ENCODE results near the gene LMTK2. TPM values are rescaled to one million over a fixed set of nuclear protein-coding genes. Genes with fewer than 3 reads are reported as not detected.

Gene LMTK2
- total RNA-seq: 7.0 TPM
- polyA plus RNA-seq (ENCODE audit: insufficient read depth in 1 of 8, insufficient read length in 8 of 8, low replicate concordance in 1 of 8): 1 to 10 TPM; 5.3 to 8.0 (median 6.8) TPM
- long read RNA-seq, donor 1: 0 reads
- long read RNA-seq, donor 2: 0 reads
- long read RNA-seq, donor 3: 0 reads
- long read RNA-seq, donor 4, full-length matches to known transcripts: 1 of 1 reads
- long read RNA-seq, donor 4, partial matches to known transcripts: 0 of 1 reads
- long read RNA-seq, donor 4, other reads (novel, unspliced or antisense): 0 of 1 reads
- long read RNA-seq, donor 5: 0 reads
- long read RNA-seq, donor 6: 0 reads
- long read RNA-seq, donor 7: 0 reads
- long read RNA-seq, donor 8, partial matches to known transcripts: 9 of 9 reads
- long read RNA-seq, donor 8, other reads (novel, unspliced or antisense): 0 of 9 reads
- long read RNA-seq, donor 9: 0 reads
- long read RNA-seq, donor 10: 0 reads
- long read RNA-seq, donor 11: 0 reads

- Histone ChIP-seq H3K36me3 (ENCODE audit: control insufficient read depth, insufficient read depth, low read length) (no peaks in the 10 kb centered on the region), H3K4me3 (ENCODE audit: low read length) (peak within 1 kb of the TSS; percentile 91), H3K4me1 (ENCODE audit: control insufficient read depth, insufficient read depth, low read length) (peaks cover 7% of the 10 kb centered on the region), H3K9me3 (replicated peaks; ENCODE audit: control insufficient read depth, low read depth, low read length) (no peaks in the 10 kb centered on the region), H3K27me3 (ENCODE audit: control insufficient read depth, insufficient read depth, low read length) (no peaks in the 10 kb centered on the region), H3K27ac (ENCODE audit: low read length) (peak within 1 kb of the TSS; percentile 74)
- under 1% methylated on average over 75 of the region's 75 CpGs for WGBS (ENCODE audit: insufficient coverage)
- DNase-seq: peak; percentile 95
These were observed at the start of gene LMTK2 for GRCh38 chr7:98106647-98107312. Gene LMTK2 (plus strand): TSS chr7:98106862. CDS start chr7:98107178, 316 bp downstream.

- H3K27me3 ChIP-seq (ENCODE audit: control insufficient read depth, insufficient read depth, low read length): peaks cover 4% of the 10 kb centered on the region
- H3K4me3 ChIP-seq (ENCODE audit: low read length): no peak overlapping the region
- no peaks in the 10 kb centered on the region for H3K36me3 ChIP-seq (ENCODE audit: control insufficient read depth, insufficient read depth, low read length)
- no peaks in the 10 kb centered on the region for H3K4me1 ChIP-seq (ENCODE audit: control insufficient read depth, insufficient read depth, low read length)
- WGBS (ENCODE audit: insufficient coverage): 79% methylated on average over 2 of the region's 2 CpGs
- H3K27ac ChIP-seq (ENCODE audit: low read length): no peak overlapping the region
- no peak for DNase-seq
- no peaks in the 10 kb centered on the region for H3K9me3 ChIP-seq (replicated peaks; ENCODE audit: control insufficient read depth, low read depth, low read length)
These were observed 49.5 kb upstream of the LMTK2 start for GRCh38 chr7:98057157-98057556.

- WGBS (ENCODE audit: insufficient coverage): 67% methylated on average over 10 of the region's 10 CpGs
- Histone ChIP-seq H3K27me3 (ENCODE audit: control insufficient read depth, insufficient read depth, low read length) (peaks cover 2% of the 10 kb centered on the region), H3K36me3 (ENCODE audit: control insufficient read depth, insufficient read depth, low read length) (no peaks in the 10 kb centered on the region), H3K27ac (ENCODE audit: low read length) (no peak overlapping the region), H3K4me3 (ENCODE audit: low read length) (no peak overlapping the region), H3K9me3 (replicated peaks; ENCODE audit: control insufficient read depth, low read depth, low read length) (peaks cover 2% of the 10 kb centered on the region), H3K4me1 (ENCODE audit: control insufficient read depth, insufficient read depth, low read length) (no peaks in the 10 kb centered on the region)
- DNase-seq: no peak
These were observed 48.5 kb upstream of the LMTK2 start for GRCh38 chr7:98058186-98058585.

GRCh38 chr7:98064233-98064632 lies 42.4 kb upstream of the LMTK2 start:
- no peaks in the 10 kb centered on the region for H3K27me3 ChIP-seq (ENCODE audit: control insufficient read depth, insufficient read depth, low read length)
- H3K36me3 ChIP-seq (ENCODE audit: control insufficient read depth, insufficient read depth, low read length): no peaks in the 10 kb centered on the region
- H3K9me3 ChIP-seq (replicated peaks; ENCODE audit: control insufficient read depth, low read depth, low read length): peaks cover 3% of the 10 kb centered on the region
- no peaks in the 10 kb centered on the region for H3K4me1 ChIP-seq (ENCODE audit: control insufficient read depth, insufficient read depth, low read length)
- WGBS (ENCODE audit: insufficient coverage): no CpG with 5 or more reads among the region's 1 CpG
- no peak overlapping the region for H3K4me3 ChIP-seq (ENCODE audit: low read length)
- DNase-seq: no peak
- no peak overlapping the region for H3K27ac ChIP-seq (ENCODE audit: low read length)

- WGBS (ENCODE audit: insufficient coverage): 100% methylated on average over 1 of the region's 5 CpGs
- no peak overlapping the region for H3K4me3 ChIP-seq (ENCODE audit: low read length)
- no peaks in the 10 kb centered on the region for H3K27me3 ChIP-seq (ENCODE audit: control insufficient read depth, insufficient read depth, low read length)
- DNase-seq: no peak
- no peak overlapping the region for H3K27ac ChIP-seq (ENCODE audit: low read length)
- H3K36me3 ChIP-seq (ENCODE audit: control insufficient read depth, insufficient read depth, low read length): no peaks in the 10 kb centered on the region
- no peaks in the 10 kb centered on the region for H3K4me1 ChIP-seq (ENCODE audit: control insufficient read depth, insufficient read depth, low read length)
- H3K9me3 ChIP-seq (replicated peaks; ENCODE audit: control insufficient read depth, low read depth, low read length): peaks cover 3% of the 10 kb centered on the region
These were observed 40.5 kb upstream of the LMTK2 start for GRCh38 chr7:98066208-98066607.

GRCh38 chr7:98066934-98067507 lies 39.6 kb upstream of the LMTK2 start:
- DNase-seq: no peak

GRCh38 chr7:98073047-98073446 lies 33.6 kb upstream of the LMTK2 start:
- Histone ChIP-seq H3K9me3 (replicated peaks; ENCODE audit: control insufficient read depth, low read depth, low read length) (peaks cover 2% of the 10 kb centered on the region), H3K27me3 (ENCODE audit: control insufficient read depth, insufficient read depth, low read length) (no peaks in the 10 kb centered on the region), H3K4me3 (ENCODE audit: low read length) (no peak overlapping the region), H3K4me1 (ENCODE audit: control insufficient read depth, insufficient read depth, low read length) (no peaks in the 10 kb centered on the region), H3K27ac (ENCODE audit: low read length) (no peak overlapping the region), H3K36me3 (ENCODE audit: control insufficient read depth, insufficient read depth, low read length) (no peaks in the 10 kb centered on the region)
- 100% methylated on average over 1 of the region's 14 CpGs for WGBS (ENCODE audit: insufficient coverage)
- DNase-seq: no peak

More at GRCh38 chr7:98066934-98067507, 39.6 kb upstream of the LMTK2 start:
- Histone ChIP-seq H3K4me1 (ENCODE audit: control insufficient read depth, insufficient read depth, low read length) (no peaks in the 10 kb centered on the region), H3K4me3 (ENCODE audit: low read length) (no peak overlapping the region), H3K9me3 (replicated peaks; ENCODE audit: control insufficient read depth, low read depth, low read length) (peaks cover 3% of the 10 kb centered on the region), H3K27ac (ENCODE audit: low read length) (no peak overlapping the region), H3K27me3 (ENCODE audit: control insufficient read depth, insufficient read depth, low read length) (no peaks in the 10 kb centered on the region), H3K36me3 (ENCODE audit: control insufficient read depth, insufficient read depth, low read length) (no peaks in the 10 kb centered on the region)
- WGBS (ENCODE audit: insufficient coverage): 62% methylated on average over 6 of the region's 9 CpGs

GRCh38 chr7:98075801-98076200 lies 30.9 kb upstream of the LMTK2 start:
- no peaks in the 10 kb centered on the region for H3K36me3 ChIP-seq (ENCODE audit: control insufficient read depth, insufficient read depth, low read length)
- DNase-seq: no peak
- no peaks in the 10 kb centered on the region for H3K4me1 ChIP-seq (ENCODE audit: control insufficient read depth, insufficient read depth, low read length)
- H3K27ac ChIP-seq (ENCODE audit: low read length): no peak overlapping the region
- no peak overlapping the region for H3K4me3 ChIP-seq (ENCODE audit: low read length)
- peaks cover 2% of the 10 kb centered on the region for H3K9me3 ChIP-seq (replicated peaks; ENCODE audit: control insufficient read depth, low read depth, low read length)
- H3K27me3 ChIP-seq (ENCODE audit: control insufficient read depth, insufficient read depth, low read length): no peaks in the 10 kb centered on the region
- 100% methylated on average over 1 of the region's 2 CpGs for WGBS (ENCODE audit: insufficient coverage)

GRCh38 chr7:98077762-98078161 lies 28.9 kb upstream of the LMTK2 start:
- Histone ChIP-seq H3K4me3 (ENCODE audit: low read length) (no peak overlapping the region), H3K27ac (ENCODE audit: low read length) (no peak overlapping the region), H3K27me3 (ENCODE audit: control insufficient read depth, insufficient read depth, low read length) (no peaks in the 10 kb centered on the region), H3K9me3 (replicated peaks; ENCODE audit: control insufficient read depth, low read depth, low read length) (peaks cover 2% of the 10 kb centered on the region), H3K36me3 (ENCODE audit: control insufficient read depth, insufficient read depth, low read length) (no peaks in the 10 kb centered on the region), H3K4me1 (ENCODE audit: control insufficient read depth, insufficient read depth, low read length) (no peaks in the 10 kb centered on the region)
- 69% methylated on average over 2 of the region's 3 CpGs for WGBS (ENCODE audit: insufficient coverage)
- DNase-seq: no peak

- H3K9me3 ChIP-seq (replicated peaks; ENCODE audit: control insufficient read depth, low read depth, low read length): peaks cover 2% of the 10 kb centered on the region
- DNase-seq: no peak
- no peaks in the 10 kb centered on the region for H3K27me3 ChIP-seq (ENCODE audit: control insufficient read depth, insufficient read depth, low read length)
- H3K4me1 ChIP-seq (ENCODE audit: control insufficient read depth, insufficient read depth, low read length): no peaks in the 10 kb centered on the region
- 56% methylated on average over 7 of the region's 11 CpGs for WGBS (ENCODE audit: insufficient coverage)
- H3K36me3 ChIP-seq (ENCODE audit: control insufficient read depth, insufficient read depth, low read length): no peaks in the 10 kb centered on the region
- H3K4me3 ChIP-seq (ENCODE audit: low read length): no peak overlapping the region
- H3K27ac ChIP-seq (ENCODE audit: low read length): no peak overlapping the region
These were observed 28.3 kb upstream of the LMTK2 start for GRCh38 chr7:98078197-98078870.

All from muscle of leg (tissue), 16 donors.